AG09319 (cell line): Measurements from ENCODE around the gene RNF111.

ENCODE experiments used
- DNase-seq: peaks from one replicate; pipeline ENCODE4 v3.0.0-alpha.2; 2010; ENCODE audit warnings: low read depth; ENCODE audit errors: extremely low read depth
- TF ChIP-seq, protein P1 (sequence below): IDR thresholded peaks from 2 replicates; pipeline ENCODE4 v1.5.1; 2011; ENCODE audit warnings: low read depth, mild to moderate bottlenecking, inconsistent platforms, low read length, moderate library complexity

The RNF111 gene

DNA sequence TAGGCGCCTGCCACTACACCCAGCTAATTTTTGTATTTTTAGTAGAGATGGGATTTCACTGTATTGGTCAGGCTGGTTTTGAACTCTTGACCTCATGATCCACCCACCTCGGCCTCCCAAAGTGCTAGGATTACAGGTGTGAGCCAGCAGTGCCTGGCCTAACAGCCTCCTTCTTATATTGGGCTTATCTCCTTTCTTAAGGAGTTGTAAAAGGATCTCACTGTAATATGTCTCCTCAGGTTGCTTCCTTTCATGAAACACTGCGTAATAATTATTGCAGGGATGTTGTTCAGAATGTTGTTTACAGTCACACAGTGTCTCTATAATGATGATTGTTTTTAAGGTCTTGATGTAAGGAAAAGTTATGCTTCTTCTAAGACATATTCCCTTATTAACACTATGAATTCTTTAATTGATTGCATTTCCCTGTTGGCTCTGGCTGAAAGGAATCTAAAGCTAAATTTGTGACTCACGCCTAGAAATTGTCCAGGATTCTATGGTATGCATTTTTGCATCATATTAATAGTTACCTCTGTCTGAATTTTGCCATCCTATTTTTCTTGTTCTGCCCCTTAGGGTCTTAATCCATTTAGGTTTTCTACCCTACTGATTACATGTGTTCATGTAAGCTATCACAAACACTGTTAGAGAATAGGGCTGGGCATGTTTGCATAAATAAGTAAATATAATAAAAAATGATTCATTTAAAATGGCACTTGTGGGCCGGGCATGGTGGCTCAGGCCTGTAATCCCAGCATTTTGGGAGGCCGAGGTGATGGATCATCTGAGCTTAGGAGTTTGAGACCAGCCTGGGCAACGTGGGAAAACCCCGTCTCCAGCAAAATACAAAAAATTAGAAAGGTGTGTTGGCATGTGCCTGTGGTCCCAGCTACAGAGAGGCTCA, 24.5 kb upstream of the RNF111 start:
- DNase-seq: no peak
- TF ChIP-seq, protein P1, sequence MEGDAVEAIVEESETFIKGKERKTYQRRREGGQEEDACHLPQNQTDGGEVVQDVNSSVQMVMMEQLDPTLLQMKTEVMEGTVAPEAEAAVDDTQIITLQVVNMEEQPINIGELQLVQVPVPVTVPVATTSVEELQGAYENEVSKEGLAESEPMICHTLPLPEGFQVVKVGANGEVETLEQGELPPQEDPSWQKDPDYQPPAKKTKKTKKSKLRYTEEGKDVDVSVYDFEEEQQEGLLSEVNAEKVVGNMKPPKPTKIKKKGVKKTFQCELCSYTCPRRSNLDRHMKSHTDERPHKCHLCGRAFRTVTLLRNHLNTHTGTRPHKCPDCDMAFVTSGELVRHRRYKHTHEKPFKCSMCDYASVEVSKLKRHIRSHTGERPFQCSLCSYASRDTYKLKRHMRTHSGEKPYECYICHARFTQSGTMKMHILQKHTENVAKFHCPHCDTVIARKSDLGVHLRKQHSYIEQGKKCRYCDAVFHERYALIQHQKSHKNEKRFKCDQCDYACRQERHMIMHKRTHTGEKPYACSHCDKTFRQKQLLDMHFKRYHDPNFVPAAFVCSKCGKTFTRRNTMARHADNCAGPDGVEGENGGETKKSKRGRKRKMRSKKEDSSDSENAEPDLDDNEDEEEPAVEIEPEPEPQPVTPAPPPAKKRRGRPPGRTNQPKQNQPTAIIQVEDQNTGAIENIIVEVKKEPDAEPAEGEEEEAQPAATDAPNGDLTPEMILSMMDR: no peak

DNA sequence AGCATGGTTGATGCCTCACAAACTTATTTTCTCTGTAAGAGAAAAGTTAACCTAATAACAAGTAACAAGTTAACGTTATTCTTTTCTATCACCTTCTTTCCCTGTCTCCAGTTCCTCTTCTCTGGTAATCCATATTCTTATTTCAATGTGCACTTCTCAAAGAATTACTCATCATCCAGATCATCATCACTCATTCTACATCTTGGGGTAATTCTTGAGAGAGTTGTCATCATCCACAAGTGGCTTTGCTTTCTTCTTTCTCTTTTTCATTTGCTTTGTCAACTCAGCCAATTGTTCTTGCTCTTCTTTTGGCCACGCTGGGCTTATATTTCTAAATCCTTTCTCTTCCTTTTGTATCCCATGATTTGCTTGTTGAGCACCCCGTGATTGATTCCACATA, 20.8 kb upstream of the RNF111 start:
- TF ChIP-seq, protein P1: no peak
- DNase-seq: no peak

DNA sequence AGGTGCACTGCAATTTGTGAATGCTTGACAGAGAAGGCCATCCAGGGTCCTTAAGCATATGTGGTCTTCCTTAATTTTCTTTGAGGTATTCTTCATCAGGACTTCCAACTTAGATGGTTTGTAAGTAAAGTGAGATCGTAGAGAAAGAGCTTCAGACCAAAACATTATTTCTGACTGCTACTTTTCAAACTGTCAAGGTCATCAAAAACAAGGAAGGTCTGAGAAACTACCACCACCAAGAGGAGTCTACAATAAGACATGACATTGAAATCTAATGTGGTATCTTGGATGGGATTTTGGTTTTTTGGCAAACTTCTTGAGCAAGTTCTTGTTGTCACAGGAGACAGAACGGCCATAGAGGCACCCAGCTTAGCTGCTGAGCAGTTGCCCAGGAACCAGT, 20.0 kb upstream of the RNF111 start:
- TF ChIP-seq, protein P1: no peak
- DNase-seq: no peak

DNA sequence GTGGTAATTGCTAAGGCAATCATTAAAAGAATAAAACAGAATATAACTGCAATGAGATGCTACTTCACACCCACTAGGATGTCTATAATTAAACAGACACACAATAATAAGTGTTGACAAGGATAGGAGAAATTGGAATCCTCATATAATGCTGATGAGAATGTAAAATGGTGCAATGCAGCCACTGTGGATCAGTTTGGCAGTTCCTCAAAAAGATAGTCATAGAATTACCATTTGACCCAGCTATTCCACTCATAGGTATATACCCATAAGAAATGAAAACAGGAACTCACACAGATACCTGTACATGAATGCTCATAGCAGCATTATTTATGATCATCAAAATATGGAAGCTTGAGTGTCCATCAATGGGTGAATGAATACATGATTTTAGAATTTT, 9.6 kb upstream of the RNF111 start:
- DNase-seq: no peak
- TF ChIP-seq, protein P1: no peak

DNA sequence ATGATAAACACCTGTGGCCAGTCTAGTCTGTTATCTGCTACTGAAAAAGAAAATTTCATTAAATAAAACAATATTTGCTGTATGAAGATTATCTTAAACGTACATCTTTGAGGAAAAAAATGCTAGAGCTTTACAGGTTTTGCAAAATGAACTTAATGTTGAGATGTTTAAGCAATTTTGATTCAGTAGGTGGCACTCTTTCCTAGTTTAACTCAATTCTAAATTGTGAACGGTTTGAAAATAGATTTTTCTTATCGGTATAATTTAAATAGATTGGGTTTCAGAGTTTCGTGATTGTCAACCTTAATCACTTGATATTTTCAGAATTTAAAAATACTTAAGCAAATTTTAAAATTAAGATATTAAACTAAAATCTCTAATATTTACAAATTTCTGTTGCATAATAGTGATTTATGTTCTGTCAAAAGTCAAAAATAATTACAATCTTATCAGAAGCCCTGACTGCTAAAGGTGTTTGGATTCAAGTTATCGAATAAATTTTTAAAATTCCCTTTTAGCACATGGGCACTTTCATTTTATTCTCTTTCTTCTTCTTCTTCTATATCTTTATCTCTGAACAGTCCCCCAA, 7.0 kb upstream of the RNF111 start:
- DNase-seq: no peak
- TF ChIP-seq, protein P1: peak; percentile 43

DNA sequence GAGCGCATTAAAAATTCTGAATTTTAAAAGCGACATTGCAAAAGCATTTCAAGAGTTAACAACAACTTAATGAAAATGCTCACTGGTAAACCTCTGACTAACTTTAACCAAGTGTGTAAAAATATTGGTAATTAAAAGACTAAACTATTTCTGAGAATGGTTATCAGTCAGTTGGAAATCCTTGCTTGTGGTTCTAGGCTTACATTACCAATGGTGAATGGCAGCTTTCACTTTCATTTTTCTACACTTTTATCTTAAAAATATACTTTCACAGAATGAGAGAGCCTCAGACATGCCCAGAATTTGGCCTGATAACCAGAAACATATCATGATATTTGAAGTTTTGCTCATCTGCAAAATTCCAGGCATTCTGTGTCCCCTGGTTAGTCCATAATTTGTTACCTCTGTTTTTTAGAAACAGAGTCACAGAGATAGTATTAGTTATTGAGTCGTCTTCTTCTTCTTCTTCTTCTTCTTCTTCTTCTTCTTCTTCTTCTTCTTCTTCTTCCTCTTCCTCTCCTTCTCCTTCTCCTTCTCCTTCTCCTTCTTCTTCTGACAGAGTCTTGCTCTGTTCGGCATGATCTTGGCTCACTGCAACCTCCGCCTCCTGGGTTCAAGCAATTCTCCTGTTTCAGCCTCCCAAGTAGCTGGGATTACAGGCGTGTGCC, 5.5 kb upstream of the RNF111 start:
- DNase-seq: no peak
- TF ChIP-seq, protein P1: no peak

DNA sequence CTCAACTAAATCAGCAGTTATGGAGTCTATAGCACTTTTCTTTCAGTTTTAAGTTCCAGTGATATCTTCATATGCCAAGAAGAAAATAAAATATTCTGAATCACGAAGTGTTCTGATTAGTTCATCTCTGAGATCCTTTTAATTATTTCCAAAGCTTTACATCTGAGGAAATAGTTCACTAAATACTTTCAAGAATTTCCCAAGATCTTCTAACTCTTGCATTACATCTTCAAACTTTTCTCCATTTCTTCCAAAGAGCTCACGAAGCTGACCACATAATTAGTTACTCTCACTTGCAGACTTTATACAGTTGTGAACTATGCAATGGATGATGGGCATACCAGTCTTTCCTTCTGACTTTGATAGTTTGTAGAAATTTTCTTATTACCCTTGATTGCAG, 4.2 kb upstream of the RNF111 start:
- DNase-seq: no peak
- TF ChIP-seq, protein P1: no peak
